Mesendoderm (in vitro differentiated cells): ENCODE results near the gene GRIK4.

Source experiments
- DNase-seq: peaks from one replicate; pipeline ENCODE4 v3.0.0; 2013
- H2AK5ac ChIP-seq: 2 replicates; pipeline ENCODE4 v1.6.1; 2013; ENCODE audit warnings: low read length, inconsistent platforms
- H2BK120ac ChIP-seq: 2 replicates; pipeline ENCODE4 v1.6.1; 2013; ENCODE audit warnings: low read depth, mild to moderate bottlenecking, low read length, moderate library complexity, mixed read lengths
- H2BK15ac ChIP-seq: replicated peaks from 2 replicates; pipeline ENCODE4 v1.6.1; 2013; ENCODE audit warnings: low read depth, mild to moderate bottlenecking, moderate library complexity
- H2BK5ac ChIP-seq: 2 replicates; pipeline ENCODE4 v1.6.1; 2013; ENCODE audit warnings: low read length, inconsistent platforms
- H3K18ac ChIP-seq: 2 replicates; pipeline ENCODE4 v1.6.1; 2013; ENCODE audit warnings: mild to moderate bottlenecking, low read length, mixed read lengths
- H3K23ac ChIP-seq: one replicate; pipeline ENCODE4 v1.6.1; 2013; ENCODE audit warnings: low read length
- H3K27ac ChIP-seq: 2 replicates; pipeline ENCODE4 v1.5.1; 2013; ENCODE audit warnings: low read depth, mild to moderate bottlenecking, inconsistent platforms, low read length, moderate library complexity
- H3K27me3 ChIP-seq: 2 replicates; pipeline ENCODE4 v1.6.1; 2013; ENCODE audit warnings: low read length, control low read depth, mild to moderate bottlenecking, inconsistent platforms; ENCODE audit not compliant: insufficient read depth, poor library complexity
- H3K36me3 ChIP-seq: 2 replicates; pipeline ENCODE4 v1.6.1; 2013; ENCODE audit warnings: low read length, inconsistent platforms; ENCODE audit not compliant: control insufficient read depth, insufficient read depth
- H3K4ac ChIP-seq: one replicate; pipeline ENCODE4 v1.6.1; 2013; ENCODE audit warnings: low read depth, mild to moderate bottlenecking, low read length, moderate library complexity
- H3K4me1 ChIP-seq: 2 replicates; pipeline ENCODE4 v1.6.1; 2013; ENCODE audit warnings: low read depth, low read length, inconsistent platforms; ENCODE audit not compliant: control insufficient read depth
- H3K4me2 ChIP-seq: 2 replicates; pipeline ENCODE4 v1.6.1; 2013; ENCODE audit warnings: low read length
- H3K4me3 ChIP-seq: 2 replicates; pipeline ENCODE4 v1.5.1; 2013; ENCODE audit warnings: mild to moderate bottlenecking, low read length
- H3K56ac ChIP-seq: one replicate; pipeline ENCODE4 v1.6.1; 2013; ENCODE audit warnings: low read length
- H3K79me1 ChIP-seq: 2 replicates; pipeline ENCODE4 v1.6.1; 2013; ENCODE audit warnings: low read length, inconsistent platforms
- H3K79me2 ChIP-seq: 2 replicates; pipeline ENCODE4 v1.6.1; 2013; ENCODE audit warnings: mild to moderate bottlenecking, low read length; ENCODE audit not compliant: control insufficient read depth, insufficient read depth
- H3K9ac ChIP-seq: 2 replicates; pipeline ENCODE4 v1.6.1; 2013; ENCODE audit warnings: low read length, inconsistent platforms
- H4K5ac ChIP-seq: one replicate; pipeline ENCODE4 v1.6.1; 2013; ENCODE audit warnings: low read length
- H4K8ac ChIP-seq: one replicate; pipeline ENCODE4 v1.6.1; 2013; ENCODE audit warnings: low read depth, mild to moderate bottlenecking, control low read depth, low read length, moderate library complexity
- WGBS: extraction: QIAGEN DNeasy Blood & Tissue Kit; methylation state at CpG from one replicate; pipeline ENCODE4 v1.1.7; 2013; ENCODE audit warnings: low lambda C conversion rate, missing lambda C conversion rate; ENCODE audit not compliant: insufficient coverage; ENCODE audit errors: extremely low coverage; 5-methylcytosine and 5-hydroxymethylcytosine counted together

The GRIK4 gene

DNA sequence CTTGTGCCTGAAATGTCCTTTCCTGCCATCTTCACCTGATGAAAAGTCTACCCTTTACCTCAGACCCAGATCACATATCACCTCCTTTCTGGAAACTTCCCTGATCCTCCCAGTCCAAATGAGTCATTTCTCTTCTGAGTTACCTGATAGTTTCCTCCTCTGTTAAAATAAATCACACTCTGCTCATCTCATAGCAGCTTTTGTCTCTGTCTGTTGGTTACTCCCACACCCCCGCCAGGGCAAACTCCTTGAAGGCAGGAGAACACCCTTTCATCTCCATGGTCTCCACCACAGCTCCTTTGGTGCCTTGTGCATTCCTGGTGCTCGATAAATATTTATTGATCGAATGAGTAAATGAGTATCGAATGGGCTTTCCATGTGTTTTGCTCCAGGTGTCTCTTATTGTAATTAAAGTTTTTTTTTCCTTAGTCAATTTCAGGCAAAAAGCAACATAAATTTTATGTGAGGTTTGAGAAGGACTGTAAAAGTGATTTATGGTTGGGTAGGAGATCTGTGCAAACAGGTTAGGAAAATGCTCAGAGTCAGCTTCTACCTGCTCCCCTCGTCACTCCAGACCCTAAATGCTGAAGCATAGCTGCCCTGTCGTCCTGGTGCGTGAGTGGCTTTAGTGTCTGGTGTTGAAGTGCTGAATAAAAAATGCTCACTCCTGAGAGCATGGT is 178.2 kb downstream of the GRIK4 start:
- Histone ChIP-seq H3K36me3 (no peaks in the 10 kb centered on the region), H4K5ac (no peak overlapping the region), H3K4me3 (no peak overlapping the region), H3K27me3 (no peaks in the 10 kb centered on the region), H3K23ac (no peak overlapping the region), H3K4me2 (no peak overlapping the region), H3K4ac (no peak overlapping the region), H3K4me1 (no peaks in the 10 kb centered on the region), H3K56ac (no peak overlapping the region), H2AK5ac (no peak overlapping the region), H2BK5ac (no peak overlapping the region), H2BK15ac (no peak overlapping the region), H3K79me1 (no peaks in the 10 kb centered on the region), H2BK120ac (no peak overlapping the region), H3K27ac (no peak overlapping the region), H3K18ac (no peak overlapping the region), H4K8ac (no peak overlapping the region), H3K9ac (no peak overlapping the region), H3K79me2 (no peaks in the 10 kb centered on the region)
- DNase-seq, result no peak
- WGBS, result no CpG with 5 or more reads among the region's 7 CpGs

DNA sequence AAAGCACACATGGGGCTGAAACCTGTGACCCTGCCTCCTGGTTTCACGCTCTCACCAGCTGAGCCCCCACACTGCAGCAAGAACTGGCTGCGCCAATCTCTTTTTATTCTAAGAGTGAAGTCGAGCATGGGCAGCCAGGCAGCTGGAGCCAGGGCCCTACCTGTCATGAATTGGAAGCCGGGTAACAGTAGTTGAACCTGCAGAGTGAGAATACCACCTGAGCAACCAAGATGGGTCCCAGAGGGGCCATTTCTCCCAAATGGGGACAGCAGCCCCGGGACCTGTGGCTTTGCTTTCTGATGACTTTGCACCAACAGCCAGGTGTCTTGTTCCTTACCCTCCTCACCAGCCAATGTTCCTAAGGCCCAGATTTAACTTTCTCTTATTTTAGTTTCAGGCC is 178.9 kb downstream of the GRIK4 start:
- no peaks in the 10 kb centered on the region for H3K27me3 ChIP-seq

DNA sequence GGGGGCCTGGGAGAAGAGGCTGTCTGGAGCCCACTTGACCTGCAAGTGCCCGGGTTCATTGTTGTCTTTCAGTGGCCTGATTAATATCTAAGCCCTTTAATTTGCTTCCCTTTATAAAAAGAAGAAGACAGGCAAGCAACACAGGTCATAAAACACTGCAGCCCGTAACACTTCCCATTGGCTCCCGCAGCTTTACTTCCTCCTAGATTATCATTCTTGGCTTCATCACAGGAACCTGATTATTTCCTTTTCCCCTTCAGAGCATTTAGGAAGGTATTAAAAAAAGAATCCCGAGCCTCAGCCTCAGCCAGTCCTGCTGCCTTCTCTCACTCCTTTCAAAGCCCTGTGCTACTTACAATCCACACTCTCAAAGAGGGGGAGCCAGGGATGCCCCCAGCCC is 183.2 kb downstream of the GRIK4 start:
- Histone ChIP-seq H3K79me1 (no peaks in the 10 kb centered on the region), H4K8ac (no peak overlapping the region), H2AK5ac (no peak overlapping the region), H3K36me3 (no peaks in the 10 kb centered on the region), H2BK5ac (no peak overlapping the region), H4K5ac (no peak overlapping the region), H3K27me3 (no peaks in the 10 kb centered on the region), H3K23ac (no peak overlapping the region), H3K9ac (no peak overlapping the region), H3K56ac (no peak overlapping the region), H2BK120ac (no peak overlapping the region), H3K4me2 (no peak overlapping the region), H3K79me2 (no peaks in the 10 kb centered on the region), H3K27ac (no peak overlapping the region), H2BK15ac (no peak overlapping the region), H3K4me3 (no peak overlapping the region), H3K4me1 (no peaks in the 10 kb centered on the region), H3K4ac (no peak overlapping the region), H3K18ac (no peak overlapping the region)
- WGBS, result no CpG with 5 or more reads among the region's 4 CpGs
- DNase-seq, result no peak

More for the DNA sequence above, 178.9 kb downstream of the GRIK4 start:
- Histone ChIP-seq H3K56ac (no peak overlapping the region), H2AK5ac (no peak overlapping the region), H3K23ac (no peak overlapping the region), H3K4me3 (no peak overlapping the region), H3K27ac (no peak overlapping the region), H3K18ac (no peak overlapping the region), H3K4me1 (no peaks in the 10 kb centered on the region), H3K9ac (no peak overlapping the region), H2BK15ac (no peak overlapping the region), H3K4me2 (no peak overlapping the region), H2BK120ac (no peak overlapping the region), H3K36me3 (no peaks in the 10 kb centered on the region), H3K79me1 (no peaks in the 10 kb centered on the region), H4K8ac (no peak overlapping the region), H4K5ac (no peak overlapping the region), H2BK5ac (no peak overlapping the region), H3K79me2 (no peaks in the 10 kb centered on the region), H3K4ac (no peak overlapping the region)
- DNase-seq, result no peak
- no CpG with 5 or more reads among the region's 5 CpGs for WGBS

DNA sequence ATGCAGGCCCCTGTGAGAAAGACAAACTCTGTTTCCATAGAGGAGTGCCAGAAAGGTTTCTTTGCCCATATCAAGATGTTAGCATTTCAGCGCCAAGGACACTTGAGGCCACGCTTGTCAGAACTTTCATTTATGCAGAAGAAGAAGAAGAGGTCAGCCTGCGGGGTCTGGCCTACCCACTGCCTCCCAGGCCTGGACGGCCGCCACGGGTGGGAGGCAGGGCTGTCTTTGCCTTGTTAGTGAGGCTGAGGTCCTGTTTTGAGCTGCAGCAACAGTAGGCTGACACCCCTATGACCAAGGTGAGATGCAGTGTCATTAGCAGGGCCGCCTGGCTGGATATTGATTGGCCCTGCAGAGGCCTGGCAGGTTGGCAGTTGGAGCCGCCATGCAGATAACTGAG is 183.9 kb downstream of the GRIK4 start:
- Histone ChIP-seq H3K27me3 (no peaks in the 10 kb centered on the region), H3K18ac (no peak overlapping the region), H3K79me2 (no peaks in the 10 kb centered on the region), H3K79me1 (no peaks in the 10 kb centered on the region), H3K23ac (no peak overlapping the region), H4K5ac (no peak overlapping the region), H3K4me1 (no peaks in the 10 kb centered on the region), H3K27ac (no peak overlapping the region), H3K4ac (no peak overlapping the region), H3K36me3 (no peaks in the 10 kb centered on the region), H4K8ac (no peak overlapping the region), H3K56ac (no peak overlapping the region), H2BK120ac (no peak overlapping the region), H2BK5ac (no peak overlapping the region), H3K9ac (no peak overlapping the region), H3K4me3 (no peak overlapping the region), H3K4me2 (no peak overlapping the region), H2AK5ac (no peak overlapping the region), H2BK15ac (no peak overlapping the region)
- DNase-seq, result no peak
- WGBS, result no CpG with 5 or more reads among the region's 8 CpGs

DNA sequence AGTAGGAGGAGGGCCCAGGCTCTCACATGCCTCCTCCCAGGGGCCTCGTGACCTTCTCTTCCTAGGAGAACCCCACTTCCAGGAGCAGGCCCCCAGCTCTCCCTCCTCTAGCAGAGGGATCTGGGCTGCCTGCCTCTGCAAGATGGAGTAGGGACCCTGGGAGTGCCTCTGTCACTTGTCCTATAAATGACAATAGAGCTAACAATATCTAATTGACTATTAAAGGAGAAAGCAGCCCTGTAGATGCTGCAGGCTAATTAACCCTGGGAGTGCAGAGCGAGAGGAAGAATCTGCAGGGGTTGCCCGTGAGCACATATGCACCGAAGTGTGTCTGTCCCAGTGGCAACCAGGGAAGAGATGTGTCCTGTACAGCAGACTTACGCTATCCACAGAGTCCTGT is 184.4 kb downstream of the GRIK4 start:
- no peak overlapping the region for H3K4me3 ChIP-seq
- no peak overlapping the region for H3K4me2 ChIP-seq
- no peak overlapping the region for H4K5ac ChIP-seq
- no peak overlapping the region for H2AK5ac ChIP-seq
- H3K27me3 ChIP-seq, result no peaks in the 10 kb centered on the region
- H3K23ac ChIP-seq, result no peak overlapping the region
- WGBS, result no CpG with 5 or more reads among the region's 5 CpGs
- no peak overlapping the region for H3K18ac ChIP-seq
- no peak overlapping the region for H4K8ac ChIP-seq
- H3K56ac ChIP-seq, result no peak overlapping the region
- no peaks in the 10 kb centered on the region for H3K4me1 ChIP-seq
- no peak overlapping the region for H3K4ac ChIP-seq
- DNase-seq, result no peak
- no peak overlapping the region for H2BK15ac ChIP-seq
- no peak overlapping the region for H3K27ac ChIP-seq
- H3K79me2 ChIP-seq, result no peaks in the 10 kb centered on the region
- no peaks in the 10 kb centered on the region for H3K79me1 ChIP-seq
- no peaks in the 10 kb centered on the region for H3K36me3 ChIP-seq
- H2BK5ac ChIP-seq, result no peak overlapping the region
- H3K9ac ChIP-seq, result no peak overlapping the region
- no peak overlapping the region for H2BK120ac ChIP-seq

DNA sequence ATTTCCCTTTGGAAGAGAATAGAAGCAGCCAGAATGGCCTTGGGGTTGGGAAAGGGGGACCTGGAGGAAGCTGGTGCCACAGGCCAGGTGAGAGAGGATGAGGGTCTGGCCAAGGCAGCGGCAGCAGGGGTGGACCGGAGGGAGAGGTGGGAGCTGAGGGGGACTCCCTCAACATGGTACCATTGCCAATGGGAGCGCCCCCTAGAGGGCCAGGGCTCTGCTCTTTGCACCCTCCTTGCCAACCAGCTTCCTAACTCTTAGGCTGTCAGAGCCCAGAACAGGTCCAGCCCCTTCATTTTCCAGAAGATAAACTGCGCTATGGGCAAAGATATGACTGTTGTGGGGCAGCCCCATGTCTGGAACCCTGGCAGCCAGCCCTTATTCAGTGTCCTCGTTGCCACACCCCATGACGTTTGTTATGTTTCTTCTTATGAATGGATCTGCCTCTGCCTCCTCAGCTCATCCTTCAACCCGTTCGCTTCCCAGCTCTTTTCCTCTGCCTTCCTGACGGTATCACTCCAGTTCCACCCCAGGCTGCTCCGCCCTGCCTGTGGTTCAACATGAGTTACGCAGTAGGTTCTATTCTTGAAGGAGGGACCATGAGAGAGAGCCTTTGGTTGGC is 185.2 kb downstream of the GRIK4 start:
- DNase-seq, result no peak
- Histone ChIP-seq H3K56ac (no peak overlapping the region), H3K79me2 (no peaks in the 10 kb centered on the region), H3K27me3 (no peaks in the 10 kb centered on the region), H3K23ac (no peak overlapping the region), H2BK5ac (no peak overlapping the region), H3K36me3 (no peaks in the 10 kb centered on the region), H3K4me2 (no peak overlapping the region), H3K9ac (no peak overlapping the region), H3K4me1 (no peaks in the 10 kb centered on the region), H3K4me3 (no peak overlapping the region), H3K18ac (no peak overlapping the region), H3K4ac (no peak overlapping the region), H4K8ac (no peak overlapping the region), H2BK120ac (no peak overlapping the region), H2AK5ac (no peak overlapping the region), H3K27ac (no peak overlapping the region), H4K5ac (no peak overlapping the region), H2BK15ac (no peak overlapping the region), H3K79me1 (no peaks in the 10 kb centered on the region)
- no CpG with 5 or more reads among the region's 11 CpGs for WGBS
